HEK293T (cell line): Measurements from ENCODE around the gene KCNK16.

Source experiments
- FOXK2 ChIP-seq: fragments of 450-650 bp; IDR thresholded peaks from 2 replicates; pipeline ENCODE4 v1.6.1; 2016; ENCODE audit warnings: mild to moderate bottlenecking
- SP1 ChIP-seq: fragments of 450-650 bp; IDR thresholded peaks from 2 replicates; pipeline ENCODE4 v1.6.1; 2017

DNA sequence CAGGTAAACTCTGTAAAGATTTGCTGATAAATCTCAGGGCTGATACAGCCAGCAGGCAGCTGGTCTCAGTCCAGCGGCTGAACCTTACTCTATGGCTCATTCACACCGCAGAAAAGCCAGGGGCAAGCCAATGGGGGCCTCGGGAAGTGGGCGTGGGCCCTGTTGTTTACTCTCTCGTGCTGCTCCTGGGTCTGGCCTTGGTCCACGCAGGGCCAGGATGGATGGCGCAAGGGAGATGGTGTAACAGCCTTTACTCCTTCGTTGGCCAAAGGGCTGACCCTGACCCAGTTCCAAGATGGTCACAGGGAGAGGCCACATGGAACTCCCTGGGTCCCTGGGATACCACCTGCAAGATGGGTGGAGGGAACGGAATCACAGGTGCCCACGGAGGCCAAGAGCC is 24.4 kb downstream of the KCNK16 start:
- TF ChIP-seq SP1 (no peak), FOXK2 (no peak)
